ENCODE results near the gene DUOX1. TPM values are rescaled to one million over a fixed set of nuclear protein-coding genes. Genes with fewer than 3 reads are reported as not detected.

Gene DUOX1
- total RNA-seq, 1 donor from 2014 or later = 327 TPM

- peaks cover 9% of the 10 kb centered on the region for H3K4me1 ChIP-seq
- ATAC-seq (peak; percentile 82), DNase-seq (peak; percentile 88)
- peaks cover 12% of the 10 kb centered on the region for H3K27me3 ChIP-seq
- H3K36me3 ChIP-seq = peaks cover 6% of the 10 kb centered on the region
- H3K27ac ChIP-seq = peak overlapping the region; percentile 30
- H3K9me3 ChIP-seq = no peaks in the 10 kb centered on the region
- intact Hi-C loops (cut with DNase I) = no loop called here
- no peak for TF ChIP-seq CTCF (IDR thresholded peaks at IDR 0.05)
- H3K4me3 ChIP-seq = no peak overlapping the region
These were observed 9.3 kb downstream of the DUOX1 start for GRCh38 chr15:45138814-45139765.

- DNase-seq (peak; percentile 80), ATAC-seq (peak; percentile 87)
- no peak for TF ChIP-seq CTCF (IDR thresholded peaks at IDR 0.05)
- H3K4me3 ChIP-seq = no peak overlapping the region
- peak overlapping the region; percentile 30 for H3K27ac ChIP-seq
- H3K36me3 ChIP-seq = peaks cover 6% of the 10 kb centered on the region
- peaks cover 7% of the 10 kb centered on the region for H3K27me3 ChIP-seq
- intact Hi-C loops (cut with DNase I) = no loop called here
- no peaks in the 10 kb centered on the region for H3K9me3 ChIP-seq
- peaks cover 6% of the 10 kb centered on the region for H3K4me1 ChIP-seq
These were observed 10.0 kb downstream of the DUOX1 start for GRCh38 chr15:45139770-45140169.

GRCh38 chr15:45140557-45141250 lies 10.9 kb downstream of the DUOX1 start:
- DNase-seq (peak; percentile 60), ATAC-seq (no peak)
- intact Hi-C loops (cut with DNase I) = no loop called here
- Histone ChIP-seq H3K9me3 (no peaks in the 10 kb centered on the region), H3K36me3 (peaks cover 6% of the 10 kb centered on the region), H3K27ac (peak overlapping the region; percentile 30), H3K27me3 (no peaks in the 10 kb centered on the region), H3K4me1 (no peaks in the 10 kb centered on the region), H3K4me3 (no peak overlapping the region)
- no peak for TF ChIP-seq CTCF (IDR thresholded peaks at IDR 0.05)

- peak; percentile 18 for DNase-seq
- Histone ChIP-seq H3K27me3 (no peaks in the 10 kb centered on the region), H3K27ac (no peak overlapping the region), H3K4me1 (peaks cover 6% of the 10 kb centered on the region), H3K9me3 (no peaks in the 10 kb centered on the region), H3K4me3 (no peak overlapping the region), H3K36me3 (peaks cover 6% of the 10 kb centered on the region)
- TF ChIP-seq CTCF (IDR thresholded peaks at IDR 0.05) = no peak
- intact Hi-C loops (cut with DNase I) = no loop called here
- no peak for ATAC-seq
These were observed 11.6 kb downstream of the DUOX1 start for GRCh38 chr15:45141386-45141785.

GRCh38 chr15:45143056-45143455 lies 13.3 kb downstream of the DUOX1 start:
- peak; percentile 52 for DNase-seq
- no peaks in the 10 kb centered on the region for H3K27me3 ChIP-seq
- no peak for TF ChIP-seq CTCF (IDR thresholded peaks at IDR 0.05)
- H3K36me3 ChIP-seq = peaks cover 16% of the 10 kb centered on the region
- no peaks in the 10 kb centered on the region for H3K9me3 ChIP-seq
- no peak overlapping the region for H3K27ac ChIP-seq
- intact Hi-C loops (cut with DNase I) = no loop called here
- peaks cover 7% of the 10 kb centered on the region for H3K4me1 ChIP-seq
- no peak for ATAC-seq
- H3K4me3 ChIP-seq = no peak overlapping the region
